SK-N-SH (cell line): ENCODE results near the gene CCDC171. TPM values are rescaled to one million over a fixed set of nuclear protein-coding genes. Genes with fewer than 3 reads are reported as not detected.

Source experiments
- CTCF ChIA-PET: fragments of 300-600, 350-600 bp; formaldehyde crosslinking; extraction: SDS; loops from one replicate; lab custom pipeline; 2021; lab: Yijun Ruan, JAX
- POLR2A ChIA-PET: fragments of 350-600 bp; sonication (Branson Sonifier 250); formaldehyde crosslinking; extraction: SDS; loops from one replicate; lab custom pipeline; 2020; ENCODE audit warnings: antibody characterized with exemption, inconsistent platforms; lab: Yijun Ruan, JAX
- DNase-seq: peaks from one replicate; pipeline ENCODE4 v3.0.0; 2012
- H2AFZ ChIP-seq: fragments of 200-600 bp; sonication (generic); 2 replicates; pipeline ENCODE4 v1.8.1; 2016; ENCODE audit warnings: antibody characterized with exemption, mild to moderate bottlenecking, low read depth
- H3F3A ChIP-seq: fragments of 200-600 bp; sonication (generic); replicated peaks from 2 replicates; pipeline ENCODE3; 2016; ENCODE audit warnings: antibody characterized with exemption, mild to moderate bottlenecking; ENCODE audit not compliant: insufficient read depth
- H3K27ac ChIP-seq, 2 experiments: fragments of 200-500 bp in 1 of 2; fragments of 200-600 bp in 1 of 2; sonication (Bioruptor generic) in 1 of 2; sonication (generic), shearing (Covaris generic) in 1 of 2; 2 replicates each; pipeline versions ENCODE4 v1.5.1 to v1.6.1; 2014 to 2016; ENCODE audit warnings: low read depth in 2 of 2, inconsistent platforms in 1 of 2, low read length in 1 of 2, mild to moderate bottlenecking in 1 of 2, mixed read lengths in 1 of 2
- H3K27me3 ChIP-seq: fragments of 200-600 bp; sonication (generic), shearing (Covaris generic); 2 replicates; pipeline ENCODE4 v1.6.1; 2016; ENCODE audit warnings: mixed run types; ENCODE audit not compliant: insufficient read depth
- H3K36me3 ChIP-seq, 2 experiments: fragments of 200-500 bp in 1 of 2; fragments of 200-600 bp in 1 of 2; sonication (Bioruptor generic) in 1 of 2; sonication (generic) in 1 of 2; replicated peaks in 1 of 2; 2 replicates each; pipeline versions ENCODE3 to v1.5.1; 2014 to 2016; ENCODE audit warnings: low read length in 1 of 2, mild to moderate bottlenecking in 1 of 2; ENCODE audit not compliant: insufficient read depth in 2 of 2, control insufficient read depth in 1 of 2
- H3K4me1 ChIP-seq, 2 experiments: fragments of 200-500 bp in 1 of 2; fragments of 200-600 bp in 1 of 2; sonication (Bioruptor generic) in 1 of 2; sonication (generic), shearing (Covaris generic) in 1 of 2; 2 replicates each; pipeline versions ENCODE4 v1.5.1 to v1.6.1; 2014 to 2016; ENCODE audit warnings: low read depth in 1 of 2, low read length in 1 of 2, mixed run types in 1 of 2; ENCODE audit not compliant: insufficient read depth in 2 of 2, control insufficient read depth in 1 of 2
- H3K4me2 ChIP-seq: fragments of 200-600 bp; sonication (generic), shearing (Covaris generic); 2 replicates; pipeline ENCODE4 v1.6.1; 2017; ENCODE audit warnings: mixed run types
- H3K4me3 ChIP-seq, 2 experiments: fragments of 200-500 bp in 1 of 2; fragments of 200-600 bp in 1 of 2; sonication (Bioruptor generic) in 1 of 2; sonication (generic), shearing (Covaris generic) in 1 of 2; 2 replicates each; pipeline versions ENCODE4 v1.5.1 to v1.8.1; 2014 to 2016; ENCODE audit warnings: low read depth in 2 of 2, inconsistent platforms in 1 of 2, low read length in 1 of 2, mild to moderate bottlenecking in 1 of 2, mixed read lengths in 1 of 2, moderate library complexity in 1 of 2
- H3K79me2 ChIP-seq: fragments of 200-600 bp; sonication (generic); 2 replicates; pipeline ENCODE4 v1.8.1; 2017; ENCODE audit warnings: mild to moderate bottlenecking; ENCODE audit not compliant: insufficient read depth
- H3K9ac ChIP-seq: fragments of 200-600 bp; sonication (generic); 2 replicates; pipeline ENCODE4 v1.6.1; 2017; ENCODE audit warnings: mixed run types
- H3K9me2 ChIP-seq: fragments of 200-600 bp; sonication (generic); 2 replicates; pipeline ENCODE4 v1.6.1; 2017; ENCODE audit warnings: mixed run types
- H3K9me3 ChIP-seq: fragments of 200-600 bp; sonication (generic); 2 replicates; pipeline ENCODE4 v1.6.1; 2017; ENCODE audit warnings: mixed run types, mild to moderate bottlenecking, moderate library complexity
- H4K20me1 ChIP-seq: fragments of 200-600 bp; sonication (generic); 2 replicates; pipeline ENCODE4 v1.6.1; 2017; ENCODE audit warnings: mild to moderate bottlenecking, mixed run types; ENCODE audit not compliant: insufficient read depth
- ELF1 ChIP-seq: IDR thresholded peaks from 2 replicates; pipeline ENCODE4 v1.4.0; 2012
- EP300 ChIP-seq, 2 experiments: IDR thresholded peaks; 2 replicates each; pipeline versions ENCODE4 v1.4.0 to v1.6.1; 2012; ENCODE audit warnings: borderline replicate concordance in 1 of 2, low read depth in 1 of 2, low read length in 1 of 2
- FOSL2 ChIP-seq: IDR thresholded peaks from 2 replicates; pipeline ENCODE4 v1.4.0; 2012; ENCODE audit warnings: low read depth, mild to moderate bottlenecking, moderate library complexity, borderline replicate concordance
- FOXJ3 ChIP-seq: sonication (generic); formaldehyde crosslinking; IDR thresholded peaks from 2 replicates; pipeline ENCODE4 v1.5.1; 2020; ENCODE audit warnings: mild to moderate bottlenecking, missing genetic modification reagents
- FOXM1 ChIP-seq: IDR thresholded peaks from 2 replicates; pipeline ENCODE4 v1.4.0; 2012; ENCODE audit warnings: low read depth, mild to moderate bottlenecking
- JUND ChIP-seq: IDR thresholded peaks from 2 replicates; pipeline ENCODE4 v1.4.0; 2012
- POLR2AphosphoS5 ChIP-seq: IDR thresholded peaks from 2 replicates; pipeline ENCODE4 v1.6.1; 2012; ENCODE audit warnings: low read depth, low read length
- TAF1 ChIP-seq: IDR thresholded peaks from 2 replicates; pipeline ENCODE4 v1.6.1; 2012; ENCODE audit warnings: low read depth, mild to moderate bottlenecking, low read length, moderate library complexity, borderline replicate concordance
- TCF12 ChIP-seq: IDR thresholded peaks from 2 replicates; pipeline ENCODE4 v1.4.0; 2012
- YY1 ChIP-seq: IDR thresholded peaks from 2 replicates; pipeline ENCODE4 v1.4.0; 2012; ENCODE audit warnings: low read depth, mild to moderate bottlenecking
- WGBS: methylation state at CpG from one replicate; pipeline ENCODE4 v1.1.6; 2017; ENCODE audit warnings: low lambda C conversion rate; 5-methylcytosine and 5-hydroxymethylcytosine counted together
- polyA plus RNA-seq, 3 experiments: library from polyadenylated mRNA; depleted of rRNA; stranded (reverse); fragments of >200 nt; gene quantifications; 2 replicates each; pipeline ENCODE4 v1.2.3, GENCODE V29; 2012
- TF ChIP-seq, protein P1 (sequence below): IDR thresholded peaks from 2 replicates; pipeline ENCODE4 v1.4.0; 2012; ENCODE audit warnings: low read depth, borderline replicate concordance
- TF ChIP-seq, protein P2 (sequence below): IDR thresholded peaks from 2 replicates; pipeline ENCODE4 v1.4.0; 2012; ENCODE audit warnings: low read depth, borderline replicate concordance
- TF ChIP-seq, protein P3 (sequence below): IDR thresholded peaks from 2 replicates; pipeline ENCODE4; 2012
- TF ChIP-seq, protein P4 (sequence below): IDR thresholded peaks from 2 replicates; pipeline ENCODE4 v1.4.0; 2012; ENCODE audit warnings: low read depth

CCDC171 gene
- polyA plus RNA-seq, 1 of the 3 experiments (the other 2 are of a cell fraction) = 0.54 TPM

DNA sequence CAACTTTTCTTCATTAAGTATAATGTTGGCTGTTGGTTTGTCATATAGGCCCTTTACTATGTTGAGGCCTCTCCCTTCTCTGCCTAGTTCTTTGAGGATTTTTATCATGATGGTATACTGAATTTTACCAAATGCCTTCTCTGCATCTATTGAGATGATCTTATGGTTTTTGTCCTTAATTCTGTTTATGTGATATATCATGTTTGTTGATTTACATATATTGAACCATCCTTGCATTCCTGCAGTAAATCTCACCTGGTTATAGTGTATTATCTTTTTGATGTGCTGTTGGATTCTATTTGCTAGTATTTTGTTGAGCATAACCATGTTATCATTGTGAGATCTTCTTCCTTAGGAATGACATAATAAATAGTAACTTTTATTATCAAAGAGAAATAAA, 362.9 kb downstream of the CCDC171 start:
- H3K4me3 ChIP-seq = no peak overlapping the region
- no peak for DNase-seq
- H3K27me3 ChIP-seq = no peaks in the 10 kb centered on the region
- no peaks in the 10 kb centered on the region for H3F3A ChIP-seq
- no peak overlapping the region for H3K4me2 ChIP-seq
- no peak overlapping the region for H3K27ac ChIP-seq
- H4K20me1 ChIP-seq = no peaks in the 10 kb centered on the region
- ChIA-PET CTCF (no interaction called here), POLR2A (no interaction called here)
- no peaks in the 10 kb centered on the region for H3K9me2 ChIP-seq
- peaks cover 14% of the 10 kb centered on the region; the same call in 1 of the 2 replicates for H3K9me3 ChIP-seq
- H3K36me3 ChIP-seq = peaks cover 0 to 4% of the 10 kb centered on the region in 2 experiments
- no peak for TF ChIP-seq POLR2AphosphoS5
- no peak for TF ChIP-seq TAF1
- TF ChIP-seq FOXM1 = no peak
- TF ChIP-seq FOXJ3 = no peak
- TF ChIP-seq, protein P1, sequence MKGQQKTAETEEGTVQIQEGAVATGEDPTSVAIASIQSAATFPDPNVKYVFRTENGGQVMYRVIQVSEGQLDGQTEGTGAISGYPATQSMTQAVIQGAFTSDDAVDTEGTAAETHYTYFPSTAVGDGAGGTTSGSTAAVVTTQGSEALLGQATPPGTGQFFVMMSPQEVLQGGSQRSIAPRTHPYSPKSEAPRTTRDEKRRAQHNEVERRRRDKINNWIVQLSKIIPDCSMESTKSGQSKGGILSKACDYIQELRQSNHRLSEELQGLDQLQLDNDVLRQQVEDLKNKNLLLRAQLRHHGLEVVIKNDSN = no peak
- TF ChIP-seq, protein P2, sequence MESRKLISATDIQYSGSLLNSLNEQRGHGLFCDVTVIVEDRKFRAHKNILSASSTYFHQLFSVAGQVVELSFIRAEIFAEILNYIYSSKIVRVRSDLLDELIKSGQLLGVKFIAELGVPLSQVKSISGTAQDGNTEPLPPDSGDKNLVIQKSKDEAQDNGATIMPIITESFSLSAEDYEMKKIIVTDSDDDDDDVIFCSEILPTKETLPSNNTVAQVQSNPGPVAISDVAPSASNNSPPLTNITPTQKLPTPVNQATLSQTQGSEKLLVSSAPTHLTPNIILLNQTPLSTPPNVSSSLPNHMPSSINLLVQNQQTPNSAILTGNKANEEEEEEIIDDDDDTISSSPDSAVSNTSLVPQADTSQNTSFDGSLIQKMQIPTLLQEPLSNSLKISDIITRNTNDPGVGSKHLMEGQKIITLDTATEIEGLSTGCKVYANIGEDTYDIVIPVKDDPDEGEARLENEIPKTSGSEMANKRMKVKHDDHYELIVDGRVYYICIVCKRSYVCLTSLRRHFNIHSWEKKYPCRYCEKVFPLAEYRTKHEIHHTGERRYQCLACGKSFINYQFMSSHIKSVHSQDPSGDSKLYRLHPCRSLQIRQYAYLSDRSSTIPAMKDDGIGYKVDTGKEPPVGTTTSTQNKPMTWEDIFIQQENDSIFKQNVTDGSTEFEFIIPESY = no peak
- no peak for TF ChIP-seq ELF1
- TF ChIP-seq FOSL2 = no peak
- H2AFZ ChIP-seq = no peak overlapping the region
- no peaks in the 10 kb centered on the region for H3K79me2 ChIP-seq
- no peak overlapping the region for H3K9ac ChIP-seq
- no peaks in the 10 kb centered on the region for H3K4me1 ChIP-seq

DNA sequence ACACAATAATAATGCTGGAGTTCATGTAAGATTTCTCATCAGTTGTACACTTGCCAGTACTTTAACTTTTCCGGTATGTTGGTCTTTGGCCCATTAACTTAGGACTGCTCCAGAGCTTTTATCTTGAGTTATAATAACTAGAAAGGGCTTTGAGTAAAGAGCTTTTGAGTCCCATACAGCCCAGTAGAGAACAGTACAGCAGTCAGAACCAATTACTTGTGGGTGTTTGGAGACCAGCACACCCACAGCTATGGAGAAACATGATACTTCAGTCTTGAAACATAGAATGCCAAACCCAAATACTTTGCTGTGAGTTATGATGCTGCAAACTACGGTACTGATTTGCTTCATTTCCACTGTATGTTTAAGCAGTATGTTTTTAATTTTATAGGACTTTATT, 374.3 kb downstream of the CCDC171 start:
- no peaks in the 10 kb centered on the region for H4K20me1 ChIP-seq
- H3K79me2 ChIP-seq = no peaks in the 10 kb centered on the region
- H3F3A ChIP-seq = peaks cover 6% of the 10 kb centered on the region
- no peaks in the 10 kb centered on the region for H3K9me2 ChIP-seq
- peak overlapping the region; percentile 28 to 34; a peak in 2 of 4 replicates for H3K27ac ChIP-seq
- no peak overlapping the region for H2AFZ ChIP-seq
- POLR2A ChIA-PET = no interaction called here
- no peak overlapping the region; the same call in 1 of the 2 replicates for H3K4me2 ChIP-seq
- TF ChIP-seq JUND = no peak
- TF ChIP-seq, protein P3, sequence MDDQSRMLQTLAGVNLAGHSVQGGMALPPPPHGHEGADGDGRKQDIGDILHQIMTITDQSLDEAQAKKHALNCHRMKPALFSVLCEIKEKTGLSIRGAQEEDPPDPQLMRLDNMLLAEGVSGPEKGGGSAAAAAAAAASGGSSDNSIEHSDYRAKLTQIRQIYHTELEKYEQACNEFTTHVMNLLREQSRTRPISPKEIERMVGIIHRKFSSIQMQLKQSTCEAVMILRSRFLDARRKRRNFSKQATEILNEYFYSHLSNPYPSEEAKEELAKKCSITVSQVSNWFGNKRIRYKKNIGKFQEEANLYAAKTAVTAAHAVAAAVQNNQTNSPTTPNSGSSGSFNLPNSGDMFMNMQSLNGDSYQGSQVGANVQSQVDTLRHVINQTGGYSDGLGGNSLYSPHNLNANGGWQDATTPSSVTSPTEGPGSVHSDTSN = peak; percentile 56
- TF ChIP-seq EP300 (IDR thresholded peaks at IDR 0.05; ENCODE audit: borderline replicate concordance in 1 of 2, low read depth in 1 of 2, low read length in 1 of 2) = peak in 1 of 2 experiments; percentile 50; a peak in 1 of 4 replicates
- TF ChIP-seq, protein P4, sequence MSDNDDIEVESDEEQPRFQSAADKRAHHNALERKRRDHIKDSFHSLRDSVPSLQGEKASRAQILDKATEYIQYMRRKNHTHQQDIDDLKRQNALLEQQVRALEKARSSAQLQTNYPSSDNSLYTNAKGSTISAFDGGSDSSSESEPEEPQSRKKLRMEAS = no peak
- TF ChIP-seq TCF12 = peak; percentile 44
- no peak for TF ChIP-seq FOXJ3
- TF ChIP-seq YY1 = no peak
- TF ChIP-seq POLR2AphosphoS5 = no peak
- H3K9me3 ChIP-seq = 0 out of 2 replicates have a peak, but pooled peaks cover 5% of the 10 kb centered on the region
- CTCF ChIA-PET = no interaction called here
- DNase-seq = no peak
- H3K9ac ChIP-seq = no peak overlapping the region
- H3K36me3 ChIP-seq = no peaks in the 10 kb centered on the region
- no peaks in the 10 kb centered on the region for H3K27me3 ChIP-seq
- H3K4me3 ChIP-seq = no peak overlapping the region
- 58% methylated on average over 2 of the region's 2 CpGs for WGBS
- H3K4me1 ChIP-seq = peaks cover 0 to 4% of the 10 kb centered on the region in 2 experiments; a peak in 1 of 4 replicates
